Trophoblast cell (in vitro differentiated cells and primary cell): ENCODE measurements around the gene SCAP.

Experiments used
- DNase-seq, 2 donors: peaks; one replicate each; pipeline ENCODE4 v3.0.0-alpha.2; 2016
- H2AFZ ChIP-seq: 2 replicates; pipeline ENCODE4 v1.6.1; 2013; ENCODE audit warnings: low read length, moderate library complexity, mild to moderate bottlenecking; ENCODE audit not compliant: insufficient read depth, poor library complexity
- H2AK5ac ChIP-seq: 2 replicates; pipeline ENCODE4 v1.6.1; 2013; ENCODE audit warnings: mild to moderate bottlenecking, low read length
- H2BK120ac ChIP-seq: 2 replicates; pipeline ENCODE4 v1.6.1; 2013; ENCODE audit warnings: low read length, mild to moderate bottlenecking, moderate library complexity; ENCODE audit not compliant: insufficient read depth, poor library complexity
- H2BK12ac ChIP-seq: 2 replicates; pipeline ENCODE4 v1.6.1; 2013; ENCODE audit warnings: mild to moderate bottlenecking, low read length, moderate library complexity
- H2BK5ac ChIP-seq: 2 replicates; pipeline ENCODE4 v1.6.1; 2013; ENCODE audit warnings: low read length, low read depth, moderate library complexity, mild to moderate bottlenecking; ENCODE audit not compliant: poor library complexity
- H3K14ac ChIP-seq: 2 replicates; pipeline ENCODE4 v1.6.1; 2013; ENCODE audit warnings: mild to moderate bottlenecking, low read length
- H3K18ac ChIP-seq: 2 replicates; pipeline ENCODE4 v1.6.1; 2013; ENCODE audit warnings: mild to moderate bottlenecking, low read length
- H3K23ac ChIP-seq: 2 replicates; pipeline ENCODE4 v1.6.1; 2013; ENCODE audit warnings: low read length
- H3K27ac ChIP-seq: 2 replicates; pipeline ENCODE4 v1.5.1; 2013; ENCODE audit warnings: low read depth, mild to moderate bottlenecking, inconsistent platforms, low read length, moderate library complexity
- H3K27me3 ChIP-seq: 2 replicates; pipeline ENCODE4 v1.6.1; 2013; ENCODE audit warnings: inconsistent platforms, mild to moderate bottlenecking, low read length, moderate library complexity; ENCODE audit not compliant: insufficient read depth
- H3K36me3 ChIP-seq, 2 experiments: 1 replicate in 1 of 2; 2 replicates in 1 of 2; pipeline ENCODE4 v1.6.1; 2013; ENCODE audit warnings: low read length in 2 of 2, mild to moderate bottlenecking in 2 of 2, moderate library complexity in 1 of 2; ENCODE audit not compliant: insufficient read depth in 2 of 2, control insufficient read depth in 1 of 2
- H3K4ac ChIP-seq: 2 replicates; pipeline ENCODE4 v1.6.1; 2013; ENCODE audit warnings: low read depth, mild to moderate bottlenecking, low read length, moderate library complexity
- H3K4me1 ChIP-seq, 2 experiments: 1 replicate in 1 of 2; 2 replicates in 1 of 2; pipeline ENCODE4 v1.6.1; 2013; ENCODE audit warnings: low read length in 2 of 2, mild to moderate bottlenecking in 2 of 2, moderate library complexity in 1 of 2; ENCODE audit not compliant: insufficient read depth in 2 of 2, control insufficient read depth in 1 of 2
- H3K4me2 ChIP-seq: 2 replicates; pipeline ENCODE4 v1.6.1; 2013; ENCODE audit warnings: inconsistent platforms, mild to moderate bottlenecking, low read length, moderate library complexity
- H3K4me3 ChIP-seq: 2 replicates; pipeline ENCODE4 v1.5.1; 2013; ENCODE audit warnings: mild to moderate bottlenecking, low read depth, low read length, inconsistent platforms
- H3K79me1 ChIP-seq: one replicate; pipeline ENCODE4 v1.6.1; 2013; ENCODE audit warnings: low read length
- H3K79me2 ChIP-seq: 2 replicates; pipeline ENCODE4 v1.6.1; 2013; ENCODE audit warnings: low read length, mild to moderate bottlenecking; ENCODE audit not compliant: control insufficient read depth, insufficient read depth, poor library complexity
- H3K9ac ChIP-seq: 2 replicates; pipeline ENCODE4 v1.6.1; 2013; ENCODE audit warnings: mild to moderate bottlenecking, low read length
- H3K9me3 ChIP-seq: 2 replicates; pipeline ENCODE4 v1.6.1; 2013; ENCODE audit warnings: low read depth, mild to moderate bottlenecking, control low read depth, inconsistent platforms, low read length; ENCODE audit not compliant: insufficient read depth
- H4K12ac ChIP-seq: 2 replicates; pipeline ENCODE4 v1.6.1; 2013; ENCODE audit warnings: low read depth, mild to moderate bottlenecking, low read length, moderate library complexity
- H4K8ac ChIP-seq: 2 replicates; pipeline ENCODE4 v1.6.1; 2013; ENCODE audit warnings: low read depth, mild to moderate bottlenecking, low read length, moderate library complexity
- H4K91ac ChIP-seq: one replicate; pipeline ENCODE4 v1.6.1; 2013; ENCODE audit warnings: low read depth, mild to moderate bottlenecking, low read length, moderate library complexity
- WGBS: extraction: QIAGEN DNeasy Blood & Tissue Kit; methylation state at CpG from one replicate; pipeline ENCODE4 v1.1.7; 2013; ENCODE audit warnings: missing lambda C conversion rate; ENCODE audit not compliant: insufficient read length, insufficient coverage; ENCODE audit errors: extremely low coverage; 5-methylcytosine and 5-hydroxymethylcytosine counted together

SCAP gene

DNA sequence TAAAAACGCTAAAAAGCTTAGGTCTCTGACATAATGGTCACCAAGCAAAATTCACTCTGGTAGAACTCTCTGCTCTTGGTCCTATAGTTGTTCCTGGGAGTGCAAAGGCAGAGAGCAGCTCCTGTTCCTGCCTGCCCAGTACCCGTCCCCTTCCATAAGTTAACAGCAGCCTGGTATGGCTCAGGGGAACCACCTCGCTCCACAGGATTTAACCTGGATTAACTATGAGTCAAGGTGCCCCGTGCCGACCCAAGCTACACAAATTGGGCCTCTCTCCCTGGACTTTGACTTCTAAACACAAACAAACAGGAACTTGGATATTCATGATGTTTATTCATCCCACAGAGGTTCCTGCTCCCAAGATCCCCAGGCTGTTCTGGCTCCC, 32.1 kb downstream of the SCAP start:
- Histone ChIP-seq H3K4me1 (peaks cover 3 to 5% of the 10 kb centered on the region in 2 experiments), H3K14ac (peak overlapping the region; percentile 34), H2BK5ac (peak overlapping the region; percentile 11), H3K23ac (no peak overlapping the region), H2BK12ac (no peak overlapping the region), H3K4ac (no peak overlapping the region), H3K4me3 (no peak overlapping the region), H3K79me1 (no peaks in the 10 kb centered on the region), H4K12ac (no peak overlapping the region), H3K27me3 (no peaks in the 10 kb centered on the region), H3K79me2 (no peaks in the 10 kb centered on the region), H2BK120ac (no peak overlapping the region), H4K91ac (peak overlapping the region; percentile 63), H2AFZ (no peak overlapping the region), H3K36me3 (peaks cover 8% of the 10 kb centered on the region in 2 experiments), H3K4me2 (no peak overlapping the region), H3K18ac (no peak overlapping the region), H3K9ac (peak overlapping the region; percentile 35), H4K8ac (no peak overlapping the region), H3K27ac (no peak overlapping the region), H3K9me3 (no peaks in the 10 kb centered on the region), H2AK5ac (no peak overlapping the region)
- WGBS: no CpG with 5 or more reads among the region's 5 CpGs
- DNase-seq: peak in 1 of 2 donors; percentile 28

- Histone ChIP-seq H3K79me1 (no peaks in the 10 kb centered on the region), H3K14ac (no peak overlapping the region), H4K91ac (no peak overlapping the region), H3K4me3 (no peak overlapping the region), H2BK5ac (no peak overlapping the region), H2AFZ (no peak overlapping the region), H3K18ac (no peak overlapping the region), H3K23ac (no peak overlapping the region), H3K27ac (no peak overlapping the region), H2AK5ac (no peak overlapping the region), H3K4ac (no peak overlapping the region), H3K4me2 (no peak overlapping the region), H3K27me3 (no peaks in the 10 kb centered on the region), H2BK120ac (no peak overlapping the region), H2BK12ac (no peak overlapping the region), H3K79me2 (no peaks in the 10 kb centered on the region), H4K12ac (no peak overlapping the region), H4K8ac (no peak overlapping the region), H3K4me1 (peaks cover 3 to 5% of the 10 kb centered on the region in 2 experiments), H3K36me3 (peaks cover 8% of the 10 kb centered on the region in 2 experiments), H3K9ac (no peak overlapping the region), H3K9me3 (no peaks in the 10 kb centered on the region)
- WGBS: no CpG with 5 or more reads among the region's 4 CpGs
- peak; percentile 50 to 72 for DNase-seq
Measured at GRCh38 chr3:47441796-47442551, 33.8 kb downstream of the SCAP start.

- no peaks in the 10 kb centered on the region for H3K79me2 ChIP-seq
- H3K27me3 ChIP-seq: no peaks in the 10 kb centered on the region
- H2AFZ ChIP-seq: no peak overlapping the region
- no peak overlapping the region for H4K12ac ChIP-seq
- H4K8ac ChIP-seq: no peak overlapping the region
- peaks cover 3 to 5% of the 10 kb centered on the region in 2 experiments for H3K4me1 ChIP-seq
- no peak overlapping the region for H3K4me3 ChIP-seq
- no peaks in the 10 kb centered on the region for H3K79me1 ChIP-seq
- no peak overlapping the region for H3K23ac ChIP-seq
- DNase-seq: no peak
- H3K27ac ChIP-seq: no peak overlapping the region
- H3K4ac ChIP-seq: no peak overlapping the region
- no peak overlapping the region for H2BK120ac ChIP-seq
- no peak overlapping the region for H3K9ac ChIP-seq
- H3K4me2 ChIP-seq: no peak overlapping the region
- no peak overlapping the region for H3K14ac ChIP-seq
- no peaks in the 10 kb centered on the region for H3K9me3 ChIP-seq
- no peak overlapping the region for H2AK5ac ChIP-seq
- no peak overlapping the region for H2BK12ac ChIP-seq
- H2BK5ac ChIP-seq: no peak overlapping the region
- no peak overlapping the region for H3K18ac ChIP-seq
- no peak overlapping the region for H4K91ac ChIP-seq
- peaks cover 8% of the 10 kb centered on the region in 2 experiments for H3K36me3 ChIP-seq
Measured at GRCh38 chr3:47440131-47440530, 35.6 kb downstream of the SCAP start.

DNA sequence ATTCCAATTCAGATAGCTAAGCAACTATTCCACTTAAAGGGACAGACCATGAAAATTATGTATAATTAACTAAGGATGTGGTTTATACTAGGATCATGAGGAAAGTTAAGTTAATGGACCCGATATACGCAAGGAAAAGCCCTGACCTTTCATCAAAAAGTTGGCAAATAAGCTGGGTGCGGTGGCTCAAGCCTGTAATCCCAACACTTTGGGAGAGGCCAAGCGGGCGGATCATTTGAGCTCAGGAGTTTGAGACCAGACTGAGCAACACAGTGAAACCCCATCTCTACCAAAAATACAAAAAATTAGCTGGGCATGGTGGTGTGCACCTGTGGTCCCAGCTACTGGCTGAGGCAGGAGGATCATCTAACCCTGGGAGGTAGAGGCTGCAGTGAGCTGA, 39.6 kb downstream of the SCAP start:
- H3K4me3 ChIP-seq: no peak overlapping the region
- no peak overlapping the region for H3K23ac ChIP-seq
- H3K18ac ChIP-seq: no peak overlapping the region
- H3K36me3 ChIP-seq: peaks cover 12 to 15% of the 10 kb centered on the region in 2 experiments
- no peak overlapping the region for H3K14ac ChIP-seq
- no peaks in the 10 kb centered on the region for H3K79me2 ChIP-seq
- H4K8ac ChIP-seq: no peak overlapping the region
- peaks cover 3% of the 10 kb centered on the region for H3K9me3 ChIP-seq
- H4K12ac ChIP-seq: no peak overlapping the region
- DNase-seq: no peak
- peaks cover 3 to 7% of the 10 kb centered on the region in 2 experiments for H3K4me1 ChIP-seq
- H2BK5ac ChIP-seq: no peak overlapping the region
- H3K27ac ChIP-seq: no peak overlapping the region
- no peak overlapping the region for H2AFZ ChIP-seq
- H2AK5ac ChIP-seq: no peak overlapping the region
- H2BK120ac ChIP-seq: no peak overlapping the region
- H4K91ac ChIP-seq: no peak overlapping the region
- no CpG with 5 or more reads among the region's 5 CpGs for WGBS
- no peak overlapping the region for H3K9ac ChIP-seq
- H2BK12ac ChIP-seq: no peak overlapping the region
- no peak overlapping the region for H3K4me2 ChIP-seq
- H3K4ac ChIP-seq: no peak overlapping the region
- H3K79me1 ChIP-seq: no peaks in the 10 kb centered on the region
- H3K27me3 ChIP-seq: no peaks in the 10 kb centered on the region
